ENCODE results near the gene SHISA2. TPM values are rescaled to one million over a fixed set of nuclear protein-coding genes. Genes with fewer than 3 reads are reported as not detected.

SHISA2 gene
- total RNA-seq, 1 experiment from 2014 or later: 1.2 TPM

DNA sequence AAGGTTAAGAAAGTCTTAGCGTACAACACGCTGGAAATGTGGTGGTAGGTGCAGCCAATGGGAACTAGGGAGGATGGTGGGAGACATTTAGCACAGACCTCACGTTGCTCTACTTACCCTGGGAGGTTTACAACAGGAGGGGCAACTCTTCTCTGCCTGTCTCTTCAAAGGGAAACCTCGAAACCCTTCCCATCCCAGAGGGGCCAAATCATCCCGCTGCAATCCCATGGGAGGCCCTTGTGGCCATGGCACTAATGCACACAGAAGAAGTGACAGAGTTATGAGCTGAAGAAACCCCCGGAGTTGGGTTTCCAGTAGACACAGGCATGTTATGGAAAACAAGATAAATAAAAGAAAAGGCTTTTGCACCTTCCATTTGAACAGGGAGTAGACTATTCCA is 35.6 kb downstream of the SHISA2 start:
- Histone ChIP-seq H3K27me3 (ENCODE audit: control insufficient read depth, insufficient read depth, low read length) (no peaks in the 10 kb centered on the region), H3K36me3 (ENCODE audit: control insufficient read depth, insufficient read depth, low read length) (no peaks in the 10 kb centered on the region)
- BruUV-seq (replicated peaks): no TSS peak

DNA sequence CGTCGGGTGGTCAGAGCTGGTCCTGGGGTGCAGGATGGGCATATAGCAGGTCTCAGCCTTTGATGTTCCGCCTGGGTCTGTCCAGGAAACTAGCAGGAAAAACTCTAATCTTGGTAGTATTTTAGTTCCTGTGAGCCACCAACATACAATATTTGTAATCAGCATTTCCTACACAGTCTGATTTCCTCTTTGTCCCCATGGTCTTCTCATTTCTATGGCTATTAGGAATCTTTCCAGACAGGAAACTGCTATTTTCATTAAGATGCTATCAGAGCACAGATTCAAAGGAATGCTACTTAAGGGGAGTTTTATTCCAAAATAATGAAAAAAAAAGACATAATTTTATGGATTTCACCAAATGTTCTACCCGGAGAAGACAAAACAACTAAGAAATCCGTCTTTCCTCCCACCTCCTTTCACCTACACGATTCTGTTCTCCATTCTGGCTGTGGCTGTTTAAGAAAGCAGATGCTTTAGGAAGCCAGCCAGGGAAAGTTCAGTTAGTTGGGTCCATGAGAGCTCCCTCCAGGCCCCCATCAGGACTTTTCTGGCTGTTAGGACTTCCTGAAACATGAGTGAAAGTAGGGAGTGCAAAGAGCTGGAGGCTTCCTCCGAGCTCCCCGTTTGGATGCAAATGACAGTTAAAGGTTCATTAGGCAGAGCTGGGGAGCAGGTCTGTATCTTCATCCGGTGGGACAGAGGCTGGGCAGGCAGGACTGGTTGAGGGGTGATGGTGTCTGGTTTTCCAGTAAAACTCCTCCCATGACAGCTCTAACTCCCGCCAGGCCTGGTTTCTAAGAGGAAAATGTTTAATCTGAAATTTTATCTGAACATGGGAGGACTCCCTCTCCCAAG is 36.3 kb downstream of the SHISA2 start:
- no TSS peak for BruUV-seq (replicated peaks)
- DNase-seq (ENCODE audit: low read depth, low spot score): no peak
- ATAC-seq: no peak
- no peak overlapping the region for H3K27ac ChIP-seq (ENCODE audit: low read length)
- ChIA-PET POLR2A (no interaction called here), CTCF (no interaction called here)
- H3K4me3 ChIP-seq (ENCODE audit: low read depth in 2 of 2, low read length in 2 of 2): no peak overlapping the region
- no peaks in the 10 kb centered on the region for H3K4me1 ChIP-seq (ENCODE audit: control insufficient read depth, insufficient read depth, low read length)
- in situ Hi-C loops (cut with HindIII; ENCODE audit: low pct_unique_long_range_greater_than_20kb, low sequenced_read_pairs): no loop called here
- intact Hi-C loops (cut with micrococcal nuclease; ENCODE audit: unreplicated experiment): no loop called here
- no peaks in the 10 kb centered on the region for H3K9me3 ChIP-seq (ENCODE audit: control insufficient read depth, insufficient read depth, low read depth, low read length)
- TF ChIP-seq TCF7L2 (IDR thresholded peaks at IDR 0.05; ENCODE audit: low read depth, low read length): no peak
- TF ChIP-seq, protein P1, sequence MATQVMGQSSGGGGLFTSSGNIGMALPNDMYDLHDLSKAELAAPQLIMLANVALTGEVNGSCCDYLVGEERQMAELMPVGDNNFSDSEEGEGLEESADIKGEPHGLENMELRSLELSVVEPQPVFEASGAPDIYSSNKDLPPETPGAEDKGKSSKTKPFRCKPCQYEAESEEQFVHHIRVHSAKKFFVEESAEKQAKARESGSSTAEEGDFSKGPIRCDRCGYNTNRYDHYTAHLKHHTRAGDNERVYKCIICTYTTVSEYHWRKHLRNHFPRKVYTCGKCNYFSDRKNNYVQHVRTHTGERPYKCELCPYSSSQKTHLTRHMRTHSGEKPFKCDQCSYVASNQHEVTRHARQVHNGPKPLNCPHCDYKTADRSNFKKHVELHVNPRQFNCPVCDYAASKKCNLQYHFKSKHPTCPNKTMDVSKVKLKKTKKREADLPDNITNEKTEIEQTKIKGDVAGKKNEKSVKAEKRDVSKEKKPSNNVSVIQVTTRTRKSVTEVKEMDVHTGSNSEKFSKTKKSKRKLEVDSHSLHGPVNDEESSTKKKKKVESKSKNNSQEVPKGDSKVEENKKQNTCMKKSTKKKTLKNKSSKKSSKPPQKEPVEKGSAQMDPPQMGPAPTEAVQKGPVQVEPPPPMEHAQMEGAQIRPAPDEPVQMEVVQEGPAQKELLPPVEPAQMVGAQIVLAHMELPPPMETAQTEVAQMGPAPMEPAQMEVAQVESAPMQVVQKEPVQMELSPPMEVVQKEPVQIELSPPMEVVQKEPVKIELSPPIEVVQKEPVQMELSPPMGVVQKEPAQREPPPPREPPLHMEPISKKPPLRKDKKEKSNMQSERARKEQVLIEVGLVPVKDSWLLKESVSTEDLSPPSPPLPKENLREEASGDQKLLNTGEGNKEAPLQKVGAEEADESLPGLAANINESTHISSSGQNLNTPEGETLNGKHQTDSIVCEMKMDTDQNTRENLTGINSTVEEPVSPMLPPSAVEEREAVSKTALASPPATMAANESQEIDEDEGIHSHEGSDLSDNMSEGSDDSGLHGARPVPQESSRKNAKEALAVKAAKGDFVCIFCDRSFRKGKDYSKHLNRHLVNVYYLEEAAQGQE (IDR thresholded peaks at IDR 0.05; ENCODE audit: insufficient read depth in 1 of 2, low read depth in 2 of 2, low read length in 1 of 2): no peak
- TF ChIP-seq SIN3A (IDR thresholded peaks at IDR 0.05; ENCODE audit: borderline replicate concordance, insufficient read depth, low read depth, low read length): no peak
- TF ChIP-seq POLR2AphosphoS5 (IDR thresholded peaks at IDR 0.05; ENCODE audit: low read depth, low read length): no peak
- TF ChIP-seq, protein P2, sequence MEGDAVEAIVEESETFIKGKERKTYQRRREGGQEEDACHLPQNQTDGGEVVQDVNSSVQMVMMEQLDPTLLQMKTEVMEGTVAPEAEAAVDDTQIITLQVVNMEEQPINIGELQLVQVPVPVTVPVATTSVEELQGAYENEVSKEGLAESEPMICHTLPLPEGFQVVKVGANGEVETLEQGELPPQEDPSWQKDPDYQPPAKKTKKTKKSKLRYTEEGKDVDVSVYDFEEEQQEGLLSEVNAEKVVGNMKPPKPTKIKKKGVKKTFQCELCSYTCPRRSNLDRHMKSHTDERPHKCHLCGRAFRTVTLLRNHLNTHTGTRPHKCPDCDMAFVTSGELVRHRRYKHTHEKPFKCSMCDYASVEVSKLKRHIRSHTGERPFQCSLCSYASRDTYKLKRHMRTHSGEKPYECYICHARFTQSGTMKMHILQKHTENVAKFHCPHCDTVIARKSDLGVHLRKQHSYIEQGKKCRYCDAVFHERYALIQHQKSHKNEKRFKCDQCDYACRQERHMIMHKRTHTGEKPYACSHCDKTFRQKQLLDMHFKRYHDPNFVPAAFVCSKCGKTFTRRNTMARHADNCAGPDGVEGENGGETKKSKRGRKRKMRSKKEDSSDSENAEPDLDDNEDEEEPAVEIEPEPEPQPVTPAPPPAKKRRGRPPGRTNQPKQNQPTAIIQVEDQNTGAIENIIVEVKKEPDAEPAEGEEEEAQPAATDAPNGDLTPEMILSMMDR (IDR thresholded peaks at IDR 0.05): no peak
- no peaks in the 10 kb centered on the region for H3K27me3 ChIP-seq (ENCODE audit: control insufficient read depth, insufficient read depth, low read length)
- no peaks in the 10 kb centered on the region for H3K36me3 ChIP-seq (ENCODE audit: control insufficient read depth, insufficient read depth, low read length)

More for the DNA sequence above, 35.6 kb downstream of the SHISA2 start:
- ChIA-PET CTCF (no interaction called here), POLR2A (no interaction called here)
- in situ Hi-C loops (cut with HindIII; ENCODE audit: low pct_unique_long_range_greater_than_20kb, low sequenced_read_pairs): no loop called here
- Histone ChIP-seq H3K9me3 (ENCODE audit: control insufficient read depth, insufficient read depth, low read depth, low read length) (no peaks in the 10 kb centered on the region), H3K4me3 (ENCODE audit: low read depth in 2 of 2, low read length in 2 of 2) (no peak overlapping the region), H3K27ac (ENCODE audit: low read length) (no peak overlapping the region), H3K4me1 (ENCODE audit: control insufficient read depth, insufficient read depth, low read length) (no peaks in the 10 kb centered on the region)
- intact Hi-C loops (cut with micrococcal nuclease; ENCODE audit: unreplicated experiment): no loop called here
- no peak for TF ChIP-seq TCF7L2 (IDR thresholded peaks at IDR 0.05; ENCODE audit: low read depth, low read length)
- TF ChIP-seq, protein P1 (IDR thresholded peaks at IDR 0.05; ENCODE audit: insufficient read depth in 1 of 2, low read depth in 2 of 2, low read length in 1 of 2): no peak
- TF ChIP-seq SIN3A (IDR thresholded peaks at IDR 0.05; ENCODE audit: borderline replicate concordance, insufficient read depth, low read depth, low read length): no peak
- TF ChIP-seq POLR2AphosphoS5 (IDR thresholded peaks at IDR 0.05; ENCODE audit: low read depth, low read length): no peak
- TF ChIP-seq, protein P2 (IDR thresholded peaks at IDR 0.05): no peak
- no peak for DNase-seq (ENCODE audit: low read depth, low spot score)
- no peak for ATAC-seq
